OCI-LY7 (cell line): ENCODE measurements around the gene ZNF750. TPM values are rescaled to one million over a fixed set of nuclear protein-coding genes. Genes with fewer than 3 reads are reported as not detected.
A peak's percentile ranks its signal among the peaks of the same experiment; 100 is the strongest.

ENCODE experiments used
- BruUV-seq: library from RNA; stranded (reverse); fragments of 400-500 nt; replicated peaks from 2 replicates; lab custom pipeline; 2021; lab: Mats Ljungman, UMichigan
- CTCF ChIA-PET: fragments of 300-600 bp; sonication (Branson Sonifier 250); formaldehyde crosslinking; loops from one replicate; lab custom pipeline; 2022; ENCODE audit warnings: antibody characterized with exemption; ENCODE audit not compliant: unreplicated experiment; lab: Charles Lee
- POLR2A ChIA-PET: fragments of 300-600 bp; sonication (Branson Sonifier 250); formaldehyde crosslinking; loops from one replicate; lab custom pipeline; 2022; ENCODE audit warnings: antibody characterized with exemption; lab: Charles Lee
- DNase-seq: peaks from one replicate; pipeline ENCODE4 v3.0.0-alpha.2; 2015; ENCODE audit warnings: low spot score
- H2AFZ ChIP-seq: fragments of 200-600 bp; sonication (generic), shearing (Covaris generic); 2 replicates; pipeline ENCODE4 v1.6.1; 2014; ENCODE audit warnings: mild to moderate bottlenecking, antibody characterized with exemption, low read length, moderate library complexity
- H3K27ac ChIP-seq: fragments of 200-600 bp; sonication (generic); 2 replicates; pipeline ENCODE4 v1.5.1; 2014; ENCODE audit warnings: mixed run types, low read depth, mild to moderate bottlenecking, moderate library complexity, low read length, inconsistent platforms; ENCODE audit not compliant: poor library complexity, severe bottlenecking
- H3K36me3 ChIP-seq: fragments of 200-600 bp; sonication (generic); 2 replicates; pipeline ENCODE4 v1.6.1; 2014; ENCODE audit warnings: mild to moderate bottlenecking, antibody characterized with exemption, low read length, moderate library complexity, mixed read lengths; ENCODE audit not compliant: insufficient read depth
- H3K4me1 ChIP-seq: fragments of 200-600 bp; sonication (generic); 2 replicates; pipeline ENCODE4 v1.5.1; 2014; ENCODE audit warnings: mild to moderate bottlenecking, low read length; ENCODE audit not compliant: insufficient read depth, poor library complexity, severe bottlenecking
- H3K4me2 ChIP-seq: fragments of 200-600 bp; sonication (generic); 2 replicates; pipeline ENCODE4 v1.6.1; 2014; ENCODE audit warnings: mild to moderate bottlenecking, low read length
- H3K4me3 ChIP-seq: fragments of 200-600 bp; sonication (generic); 2 replicates; pipeline ENCODE4 v1.5.1; 2014; ENCODE audit warnings: mild to moderate bottlenecking, low read depth, low read length; ENCODE audit not compliant: poor library complexity, severe bottlenecking
- H3K79me2 ChIP-seq: fragments of 200-600 bp; sonication (generic); 2 replicates; pipeline ENCODE4 v1.6.1; 2016; ENCODE audit warnings: low read depth, mild to moderate bottlenecking, low read length, moderate library complexity, mixed read lengths; ENCODE audit not compliant: insufficient read depth
- H3K9me2 ChIP-seq: fragments of 200-600 bp; sonication (generic); 2 replicates; pipeline ENCODE4 v1.6.1; 2016; ENCODE audit warnings: mild to moderate bottlenecking, low read length, mixed read lengths; ENCODE audit not compliant: insufficient read depth
- H3K9me3 ChIP-seq: fragments of 200-600 bp; sonication (generic); 2 replicates; pipeline ENCODE4 v1.6.1; 2014; ENCODE audit warnings: mild to moderate bottlenecking, mixed run types, low read length, mixed read lengths
- H4K20me1 ChIP-seq: fragments of 200-600 bp; sonication (generic); 2 replicates; pipeline ENCODE4 v1.6.1; 2014; ENCODE audit warnings: mild to moderate bottlenecking, antibody characterized with exemption, low read length, moderate library complexity, mixed read lengths; ENCODE audit not compliant: insufficient read depth
- CTCF ChIP-seq: fragments of 200-600 bp; sonication (generic); conservative IDR thresholded peaks from 2 replicates; pipeline ENCODE4 v1.5.1; 2014; ENCODE audit warnings: mild to moderate bottlenecking, antibody characterized with exemption, low read length, moderate library complexity, mixed read lengths
- EZH2phosphoT487 ChIP-seq: fragments of 200-600 bp; sonication (generic); IDR thresholded peaks from 2 replicates; pipeline ENCODE4 v1.6.1; 2018; ENCODE audit warnings: low read depth, borderline replicate concordance, mild to moderate bottlenecking, mixed run types, antibody characterized with exemption, low read length, moderate library complexity, mixed read lengths
- intact Hi-C: fragments of 100-400 bp; cut with micrococcal nuclease; formaldehyde crosslinking; loops from one replicate; pipeline ENCODE4 v1.10.0; 2022; ENCODE audit not compliant: unreplicated experiment
- total RNA-seq, 2 experiments: library from RNA; depleted of rRNA in 1 of 2; stranded (reverse); fragments of >200 nt in 1 of 2; shearing (Covaris generic) in 1 of 2; gene quantifications; 2 replicates each; pipeline ENCODE4 v1.2.3, GENCODE V29; 2014 to 2022

Gene ZNF750
- total RNA-seq, 2 experiments from 2014 or later: not detected

GRCh38 chr17:82851381-82851780 is 11.6 kb upstream of the ZNF750 start:
- peaks cover 13% of the 10 kb centered on the region for H3K4me1 ChIP-seq
- H3K9me3 ChIP-seq: no peaks in the 10 kb centered on the region
- no peak overlapping the region for H2AFZ ChIP-seq
- H3K27ac ChIP-seq: no peak overlapping the region
- no peaks in the 10 kb centered on the region for H3K79me2 ChIP-seq
- BruUV-seq: no TSS peak
- no peak for TF ChIP-seq EZH2phosphoT487
- no peak for TF ChIP-seq CTCF
- no peak overlapping the region for H3K4me3 ChIP-seq
- no peaks in the 10 kb centered on the region for H3K9me2 ChIP-seq
- DNase-seq: no peak
- intact Hi-C loops: no loop called here
- peaks cover 31% of the 10 kb centered on the region for H3K36me3 ChIP-seq
- no peaks in the 10 kb centered on the region for H4K20me1 ChIP-seq
- no peak overlapping the region for H3K4me2 ChIP-seq
- ChIA-PET CTCF (no interaction called here), POLR2A (no interaction called here)

GRCh38 chr17:82849076-82849945 is 9.5 kb upstream of the ZNF750 start:
- TF ChIP-seq CTCF (no peak), EZH2phosphoT487 (no peak)
- Histone ChIP-seq H3K9me2 (no peaks in the 10 kb centered on the region), H2AFZ (no peak overlapping the region), H4K20me1 (no peaks in the 10 kb centered on the region), H3K79me2 (no peaks in the 10 kb centered on the region), H3K9me3 (no peaks in the 10 kb centered on the region), H3K4me1 (peaks cover 8% of the 10 kb centered on the region), H3K4me3 (no peak overlapping the region), H3K36me3 (peaks cover 24% of the 10 kb centered on the region), H3K4me2 (peak overlapping the region; percentile 9; the same call in 1 of the 2 replicates), H3K27ac (no peak overlapping the region)
- ChIA-PET CTCF (no interaction called here), POLR2A (no interaction called here)
- no TSS peak for BruUV-seq
- DNase-seq: no peak
- intact Hi-C loops: no loop called here

- TF ChIP-seq CTCF: no peak
- no peak for TF ChIP-seq EZH2phosphoT487
- peaks cover 8% of the 10 kb centered on the region for H3K4me1 ChIP-seq
- H2AFZ ChIP-seq: no peak overlapping the region
- BruUV-seq: no TSS peak
- H3K4me2 ChIP-seq: no peak overlapping the region
- no peaks in the 10 kb centered on the region for H3K9me2 ChIP-seq
- ChIA-PET POLR2A (no interaction called here), CTCF (no interaction called here)
- H3K36me3 ChIP-seq: peaks cover 19% of the 10 kb centered on the region
- no peak overlapping the region for H3K27ac ChIP-seq
- H3K9me3 ChIP-seq: no peaks in the 10 kb centered on the region
- intact Hi-C loops: no loop called here
- no peak for DNase-seq
- H3K4me3 ChIP-seq: no peak overlapping the region
- H4K20me1 ChIP-seq: no peaks in the 10 kb centered on the region
- H3K79me2 ChIP-seq: no peaks in the 10 kb centered on the region
These were observed 8.3 kb upstream of the ZNF750 start for GRCh38 chr17:82848022-82848592.
